HEK293 (cell line): ENCODE data around the gene SCTR.

Source experiments
- CTCF ChIA-PET: fragments of 350-600 bp; formaldehyde crosslinking; extraction: SDS; loops from one replicate; lab custom pipeline; 2021; ENCODE audit warnings: antibody characterized with exemption; lab: Yijun Ruan, JAX
- POLR2A ChIA-PET: fragments of 300-600 bp; formaldehyde crosslinking; extraction: SDS; loops from one replicate; lab custom pipeline; 2020; ENCODE audit warnings: antibody characterized with exemption, inconsistent platforms; lab: Yijun Ruan, JAX
- H3K27ac ChIP-seq: fragments of 200-500 bp; sonication (Bioruptor generic); 2 replicates; pipeline ENCODE4 v1.5.1; 2014; ENCODE audit warnings: low read depth, low read length, control low read depth, inconsistent platforms; ENCODE audit errors: extremely low read depth
- H3K36me3 ChIP-seq, 2 experiments: fragments of 200-500 bp in 1 of 2; sonication (Bioruptor generic) in 1 of 2; 1 replicate in 1 of 2; 2 replicates in 1 of 2; pipeline ENCODE4 v1.5.1; 2014 to 2017; ENCODE audit warnings: inconsistent platforms in 2 of 2, low read length in 2 of 2; ENCODE audit not compliant: control insufficient read depth in 2 of 2, insufficient read depth in 1 of 2
- H3K4me1 ChIP-seq: fragments of 200-500 bp; sonication (Bioruptor generic); 2 replicates; pipeline ENCODE4 v1.5.1; 2014; ENCODE audit warnings: mild to moderate bottlenecking, low read length, inconsistent platforms; ENCODE audit not compliant: control insufficient read depth, insufficient read depth
- H3K4me3 ChIP-seq: 2 replicates; pipeline ENCODE4 v1.5.1; 2011; ENCODE audit warnings: low read depth, mild to moderate bottlenecking, control low read depth, low read length, moderate library complexity
- H3K9me3 ChIP-seq: fragments of 200-500 bp; sonication (Bioruptor generic); 2 replicates; pipeline ENCODE4 v1.5.1; 2014; ENCODE audit warnings: low read depth, low read length, inconsistent platforms; ENCODE audit not compliant: control insufficient read depth, insufficient read depth
- KLF10 ChIP-seq: fragments of 450-650 bp; IDR thresholded peaks from 2 replicates; pipeline ENCODE4 v1.5.1; 2018; ENCODE audit warnings: missing biosample characterization, mild to moderate bottlenecking, missing genetic modification characterization
- KLF9 ChIP-seq: fragments of 450-650 bp; formaldehyde crosslinking; IDR thresholded peaks from 2 replicates; pipeline ENCODE4 v1.5.1; 2016; ENCODE audit warnings: missing biosample characterization, missing genetic modification characterization, low read depth
- OVOL3 ChIP-seq: fragments of 450-650 bp; formaldehyde crosslinking; IDR thresholded peaks from 2 replicates; pipeline ENCODE4 v1.5.1; 2016; ENCODE audit warnings: missing biosample characterization, missing genetic modification characterization
- ZFP37 ChIP-seq: fragments of 450-650 bp; formaldehyde crosslinking; IDR thresholded peaks from 2 replicates; pipeline ENCODE4 v1.5.1; 2016; ENCODE audit warnings: missing biosample characterization, missing genetic modification characterization
- ZNF169 ChIP-seq: fragments of 450-650 bp; formaldehyde crosslinking; IDR thresholded peaks from 2 replicates; pipeline ENCODE4 v1.5.1; 2016; ENCODE audit warnings: missing biosample characterization, missing genetic modification characterization
- ZNF266 ChIP-seq: fragments of 450-650 bp; formaldehyde crosslinking; IDR thresholded peaks from 2 replicates; pipeline ENCODE4 v1.5.1; 2016; ENCODE audit warnings: missing biosample characterization, missing genetic modification characterization, low read depth
- ZNF341 ChIP-seq: fragments of 450-650 bp; formaldehyde crosslinking; IDR thresholded peaks from 2 replicates; pipeline ENCODE4; 2016; ENCODE audit warnings: low read depth, missing biosample characterization, missing genetic modification characterization
- ZNF544 ChIP-seq: fragments of 450-650 bp; formaldehyde crosslinking; IDR thresholded peaks from 2 replicates; pipeline ENCODE4 v1.5.0; 2017; ENCODE audit warnings: missing biosample characterization, missing genetic modification characterization
- ZNF654 ChIP-seq: fragments of 450-650 bp; formaldehyde crosslinking; IDR thresholded peaks from 2 replicates; pipeline ENCODE4 v1.5.1; 2016; ENCODE audit warnings: low read depth, missing biosample characterization, missing genetic modification characterization
- ZNF664 ChIP-seq: fragments of 450-650 bp; formaldehyde crosslinking; IDR thresholded peaks from 2 replicates; pipeline ENCODE4 v1.5.1; 2016; ENCODE audit warnings: missing biosample characterization, missing genetic modification characterization
- ZNF677 ChIP-seq: fragments of 450-650 bp; IDR thresholded peaks from 2 replicates; pipeline ENCODE4 v1.5.0; 2018; ENCODE audit warnings: missing biosample characterization, mild to moderate bottlenecking, missing genetic modification characterization, moderate library complexity
- TF ChIP-seq, protein P1 (sequence below): fragments of 450-650 bp; formaldehyde crosslinking; IDR thresholded peaks from 2 replicates; pipeline ENCODE4 v1.5.1; 2017; ENCODE audit warnings: missing biosample characterization, mild to moderate bottlenecking, missing genetic modification characterization, moderate library complexity
- TF ChIP-seq, protein P2 (sequence below): fragments of 450-650 bp; formaldehyde crosslinking; IDR thresholded peaks from 2 replicates; pipeline ENCODE4 v1.5.1; 2016; ENCODE audit warnings: missing biosample characterization, missing genetic modification characterization
- TF ChIP-seq, protein P3 (sequence below): fragments of 450-650 bp; formaldehyde crosslinking; IDR thresholded peaks from 2 replicates; pipeline ENCODE4 v1.5.1; 2016; ENCODE audit warnings: missing biosample characterization, missing genetic modification characterization
- TF ChIP-seq, protein P4 (sequence below): fragments of 450-650 bp; IDR thresholded peaks from 2 replicates; pipeline ENCODE4 v1.5.1; 2018; ENCODE audit warnings: missing biosample characterization, mild to moderate bottlenecking, missing genetic modification characterization
- TF ChIP-seq, protein P5 (sequence below): fragments of 450-650 bp; formaldehyde crosslinking; IDR thresholded peaks from 2 replicates; pipeline ENCODE4 v1.5.1; 2016; ENCODE audit warnings: missing biosample characterization, missing genetic modification characterization, low read depth

SCTR gene

DNA sequence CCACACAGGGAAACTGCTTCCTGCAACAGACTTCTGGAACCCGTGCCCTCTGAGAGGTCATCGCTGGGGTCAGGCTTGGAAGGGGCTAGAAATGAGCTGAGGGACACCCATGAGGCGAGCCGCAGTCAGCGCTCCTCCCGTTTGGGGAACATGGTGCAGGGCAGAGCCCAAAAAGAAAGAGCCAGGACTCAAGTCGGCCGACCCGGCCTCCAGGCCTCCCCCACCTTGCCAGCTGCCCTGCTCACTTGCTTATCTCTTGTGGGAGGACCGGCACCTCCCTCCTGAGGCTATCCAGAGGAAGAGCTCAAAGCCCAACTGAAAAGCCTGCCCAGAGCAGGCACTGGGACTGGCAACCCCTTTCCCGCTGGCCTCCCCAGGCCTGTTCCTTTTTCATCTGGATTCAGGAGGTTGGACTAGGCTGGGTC is 43.6 kb downstream of the SCTR start:
- ChIA-PET POLR2A (interaction anchor here (0.5 to 0.6 kb wide), 2 partner anchors 72 to 463 kb away, joined by 5 to 6 read pairs; no protein-coding TSS in a partner anchor), CTCF (interaction anchor here (0.6 to 0.9 kb wide), 6 partner anchors 9 to 1200 kb away, joined by 3 read pairs; no protein-coding TSS in a partner anchor)
- H3K36me3 ChIP-seq = no peaks in the 10 kb centered on the region
- no peaks in the 10 kb centered on the region for H3K9me3 ChIP-seq
- H3K27ac ChIP-seq = no peak overlapping the region
- no peak for TF ChIP-seq ZNF544 (tag by site-specific recombination)
- TF ChIP-seq, protein P1, sequence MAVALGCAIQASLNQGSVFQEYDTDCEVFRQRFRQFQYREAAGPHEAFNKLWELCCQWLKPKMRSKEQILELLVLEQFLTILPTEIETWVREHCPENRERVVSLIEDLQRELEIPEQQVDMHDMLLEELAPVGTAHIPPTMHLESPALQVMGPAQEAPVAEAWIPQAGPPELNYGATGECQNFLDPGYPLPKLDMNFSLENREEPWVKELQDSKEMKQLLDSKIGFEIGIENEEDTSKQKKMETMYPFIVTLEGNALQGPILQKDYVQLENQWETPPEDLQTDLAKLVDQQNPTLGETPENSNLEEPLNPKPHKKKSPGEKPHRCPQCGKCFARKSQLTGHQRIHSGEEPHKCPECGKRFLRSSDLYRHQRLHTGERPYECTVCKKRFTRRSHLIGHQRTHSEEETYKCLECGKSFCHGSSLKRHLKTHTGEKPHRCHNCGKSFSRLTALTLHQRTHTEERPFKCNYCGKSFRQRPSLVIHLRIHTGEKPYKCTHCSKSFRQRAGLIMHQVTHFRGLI (tag by site-specific recombination) = peak; percentile 39; the same call in 1 of the 2 replicates
- TF ChIP-seq, protein P2, sequence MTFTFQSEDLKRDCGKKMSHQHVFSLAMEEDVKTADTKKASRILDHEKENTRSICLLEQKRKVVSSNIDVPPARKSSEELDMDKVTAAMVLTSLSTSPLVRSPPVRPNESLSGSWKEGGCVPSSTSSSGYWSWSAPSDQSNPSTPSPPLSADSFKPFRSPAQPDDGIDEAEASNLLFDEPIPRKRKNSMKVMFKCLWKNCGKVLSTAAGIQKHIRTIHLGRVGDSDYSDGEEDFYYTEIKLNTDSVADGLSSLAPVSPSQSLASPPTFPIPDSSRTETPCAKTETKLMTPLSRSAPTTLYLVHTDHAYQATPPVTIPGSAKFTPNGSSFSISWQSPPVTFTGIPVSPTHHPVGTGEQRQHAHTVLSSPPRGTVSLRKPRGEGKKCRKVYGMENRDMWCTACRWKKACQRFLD = no peak
- TF ChIP-seq ZNF341 (tag by site-specific recombination) = 0 out of 2 replicates have a peak, but pooled peaks have one; percentile 11
- no peaks in the 10 kb centered on the region for H3K4me1 ChIP-seq
- no peak overlapping the region for H3K4me3 ChIP-seq

DNA sequence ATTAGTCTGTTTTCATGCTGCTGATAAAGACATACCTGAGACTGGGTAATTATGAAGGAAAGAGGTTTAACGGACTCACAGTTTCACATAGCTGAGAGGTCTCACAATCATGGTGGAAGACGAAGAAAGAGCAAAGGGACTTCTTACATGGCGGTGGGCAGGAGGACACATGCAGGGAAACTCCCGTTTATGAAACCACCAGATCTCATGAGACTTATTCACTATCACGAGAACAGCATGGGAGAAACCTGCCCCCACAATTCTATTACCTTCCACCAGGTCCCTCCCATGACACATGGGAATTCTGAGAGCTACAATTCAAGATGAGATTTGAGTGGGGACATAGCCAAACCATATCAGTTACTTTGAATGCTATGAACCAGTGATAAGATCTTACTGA is 44.1 kb downstream of the SCTR start:
- H3K9me3 ChIP-seq = no peaks in the 10 kb centered on the region
- CTCF ChIA-PET = interaction anchor here (0.6 to 5.4 kb wide), 5 partner anchors 52 to 1200 kb away, joined by 3 to 64 read pairs (median 6); no protein-coding TSS in a partner anchor
- no peak overlapping the region for H3K4me3 ChIP-seq
- H3K36me3 ChIP-seq = no peaks in the 10 kb centered on the region
- POLR2A ChIA-PET = no interaction called here
- TF ChIP-seq, protein P3, sequence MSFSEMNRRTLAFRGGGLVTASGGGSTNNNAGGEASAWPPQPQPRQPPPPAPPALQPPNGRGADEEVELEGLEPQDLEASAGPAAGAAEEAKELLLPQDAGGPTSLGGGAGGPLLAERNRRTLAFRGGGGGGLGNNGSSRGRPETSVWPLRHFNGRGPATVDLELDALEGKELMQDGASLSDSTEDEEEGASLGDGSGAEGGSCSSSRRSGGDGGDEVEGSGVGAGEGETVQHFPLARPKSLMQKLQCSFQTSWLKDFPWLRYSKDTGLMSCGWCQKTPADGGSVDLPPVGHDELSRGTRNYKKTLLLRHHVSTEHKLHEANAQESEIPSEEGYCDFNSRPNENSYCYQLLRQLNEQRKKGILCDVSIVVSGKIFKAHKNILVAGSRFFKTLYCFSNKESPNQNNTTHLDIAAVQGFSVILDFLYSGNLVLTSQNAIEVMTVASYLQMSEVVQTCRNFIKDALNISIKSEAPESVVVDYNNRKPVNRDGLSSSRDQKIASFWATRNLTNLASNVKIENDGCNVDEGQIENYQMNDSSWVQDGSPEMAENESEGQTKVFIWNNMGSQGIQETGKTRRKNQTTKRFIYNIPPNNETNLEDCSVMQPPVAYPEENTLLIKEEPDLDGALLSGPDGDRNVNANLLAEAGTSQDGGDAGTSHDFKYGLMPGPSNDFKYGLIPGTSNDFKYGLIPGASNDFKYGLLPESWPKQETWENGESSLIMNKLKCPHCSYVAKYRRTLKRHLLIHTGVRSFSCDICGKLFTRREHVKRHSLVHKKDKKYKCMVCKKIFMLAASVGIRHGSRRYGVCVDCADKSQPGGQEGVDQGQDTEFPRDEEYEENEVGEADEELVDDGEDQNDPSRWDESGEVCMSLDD (tag by site-specific recombination) = no peak
- no peak for TF ChIP-seq ZFP37 (tag by site-specific recombination)
- TF ChIP-seq, protein P4, sequence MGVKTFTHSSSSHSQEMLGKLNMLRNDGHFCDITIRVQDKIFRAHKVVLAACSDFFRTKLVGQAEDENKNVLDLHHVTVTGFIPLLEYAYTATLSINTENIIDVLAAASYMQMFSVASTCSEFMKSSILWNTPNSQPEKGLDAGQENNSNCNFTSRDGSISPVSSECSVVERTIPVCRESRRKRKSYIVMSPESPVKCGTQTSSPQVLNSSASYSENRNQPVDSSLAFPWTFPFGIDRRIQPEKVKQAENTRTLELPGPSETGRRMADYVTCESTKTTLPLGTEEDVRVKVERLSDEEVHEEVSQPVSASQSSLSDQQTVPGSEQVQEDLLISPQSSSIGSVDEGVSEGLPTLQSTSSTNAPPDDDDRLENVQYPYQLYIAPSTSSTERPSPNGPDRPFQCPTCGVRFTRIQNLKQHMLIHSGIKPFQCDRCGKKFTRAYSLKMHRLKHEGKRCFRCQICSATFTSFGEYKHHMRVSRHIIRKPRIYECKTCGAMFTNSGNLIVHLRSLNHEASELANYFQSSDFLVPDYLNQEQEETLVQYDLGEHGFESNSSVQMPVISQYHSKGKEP (tag by site-specific recombination) = no peak
- no peaks in the 10 kb centered on the region for H3K4me1 ChIP-seq
- no peak overlapping the region for H3K27ac ChIP-seq

DNA sequence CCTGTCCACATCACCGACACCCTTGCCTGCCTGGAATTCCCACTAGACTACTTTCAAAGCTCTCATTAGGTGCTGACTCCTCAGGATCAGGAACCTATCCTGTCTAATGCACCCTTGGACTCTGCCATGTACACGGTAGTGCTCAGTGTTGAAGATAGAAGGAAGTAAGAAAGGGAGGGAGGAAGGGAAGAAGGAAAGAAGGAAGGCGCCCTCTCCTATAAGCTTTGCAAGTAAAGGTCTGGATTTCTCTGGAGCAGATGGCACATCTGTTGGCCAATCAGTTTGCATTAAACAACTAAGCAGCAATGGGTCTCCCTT is 45.3 kb downstream of the SCTR start:
- ChIA-PET POLR2A (no interaction called here), CTCF (interaction anchor here (0.6 to 5.4 kb wide), 6 partner anchors 10 to 425 kb away, joined by 3 to 64 read pairs (median 4); no protein-coding TSS in a partner anchor)
- Histone ChIP-seq H3K9me3 (no peaks in the 10 kb centered on the region), H3K4me3 (no peak overlapping the region), H3K27ac (no peak overlapping the region), H3K36me3 (no peaks in the 10 kb centered on the region), H3K4me1 (no peaks in the 10 kb centered on the region)
- no peak for TF ChIP-seq ZNF169 (tag by site-specific recombination)
- TF ChIP-seq ZNF654 (tag by site-specific recombination) = no peak
- no peak for TF ChIP-seq ZNF677 (tag by site-specific recombination)
- TF ChIP-seq KLF9 (tag by site-specific recombination) = no peak
- TF ChIP-seq ZNF664 (tag by site-specific recombination) = no peak
- TF ChIP-seq OVOL3 (tag by site-specific recombination) = no peak
- TF ChIP-seq, protein P5, sequence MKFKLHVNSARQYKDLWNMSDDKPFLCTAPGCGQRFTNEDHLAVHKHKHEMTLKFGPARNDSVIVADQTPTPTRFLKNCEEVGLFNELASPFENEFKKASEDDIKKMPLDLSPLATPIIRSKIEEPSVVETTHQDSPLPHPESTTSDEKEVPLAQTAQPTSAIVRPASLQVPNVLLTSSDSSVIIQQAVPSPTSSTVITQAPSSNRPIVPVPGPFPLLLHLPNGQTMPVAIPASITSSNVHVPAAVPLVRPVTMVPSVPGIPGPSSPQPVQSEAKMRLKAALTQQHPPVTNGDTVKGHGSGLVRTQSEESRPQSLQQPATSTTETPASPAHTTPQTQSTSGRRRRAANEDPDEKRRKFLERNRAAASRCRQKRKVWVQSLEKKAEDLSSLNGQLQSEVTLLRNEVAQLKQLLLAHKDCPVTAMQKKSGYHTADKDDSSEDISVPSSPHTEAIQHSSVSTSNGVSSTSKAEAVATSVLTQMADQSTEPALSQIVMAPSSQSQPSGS (tag by site-specific recombination) = no peak
- no peak for TF ChIP-seq ZNF266 (tag by site-specific recombination)
- TF ChIP-seq, protein P2 = no peak
- no peak for TF ChIP-seq KLF10
